COLO829 (cell line): ENCODE measurements around the gene SUCNR1.
A peak's percentile ranks its signal among the peaks of the same experiment; 100 is the strongest.
"Not testable (repeated sequence)": the region's sequence is repeated elsewhere in the genome, so short reads cannot be mapped to it uniquely, and the experiment has no call there.

ENCODE experiments used
- DNase-seq: peaks from one replicate; pipeline ENCODE4 v3.0.0; 2012; ENCODE audit warnings: low spot score

SUCNR1 gene

GRCh38 chr3:151871639-151872468 lies 1.6 kb upstream of the SUCNR1 start:
- DNase-seq, result peak; percentile 81

- DNase-seq, result not testable (repeated sequence)
These were observed 636 bp downstream of the SUCNR1 start for GRCh38 chr3:151874079-151874478.

GRCh38 chr3:151875759-151876158 lies 2.3 kb downstream of the SUCNR1 start:
- no peak for DNase-seq

GRCh38 chr3:151877269-151877668 lies 3.8 kb downstream of the SUCNR1 start:
- DNase-seq, result no peak

- DNase-seq, result no peak
These were observed 5.0 kb downstream of the SUCNR1 start for GRCh38 chr3:151878465-151878864.

- DNase-seq, result no peak
These were observed 5.6 kb downstream of the SUCNR1 start for GRCh38 chr3:151879037-151879436.

- DNase-seq, result no peak
These were observed 6.4 kb downstream of the SUCNR1 start for GRCh38 chr3:151879679-151880415.

GRCh38 chr3:151880416-151880690 lies 6.9 kb downstream of the SUCNR1 start:
- DNase-seq, result no peak

- DNase-seq, result no peak
These were observed 7.7 kb downstream of the SUCNR1 start for GRCh38 chr3:151881137-151881536.

GRCh38 chr3:151885397-151885796 lies 12.0 kb downstream of the SUCNR1 start:
- not testable (repeated sequence) for DNase-seq

GRCh38 chr3:151887450-151888211 lies 14.2 kb downstream of the SUCNR1 start:
- DNase-seq, result not testable (repeated sequence)

GRCh38 chr3:151890721-151891141 lies 17.3 kb downstream of the SUCNR1 start:
- DNase-seq, result no peak

- no peak for DNase-seq
These were observed 18.3 kb downstream of the SUCNR1 start for GRCh38 chr3:151891721-151892120.

- DNase-seq, result no peak
These were observed 20.8 kb downstream of the SUCNR1 start for GRCh38 chr3:151894219-151894618.

GRCh38 chr3:151895478-151896241 lies 22.2 kb downstream of the SUCNR1 start:
- no peak for DNase-seq

GRCh38 chr3:151896246-151897012 lies 23.0 kb downstream of the SUCNR1 start:
- DNase-seq, result no peak

- DNase-seq, result not testable (repeated sequence)
These were observed 24.7 kb downstream of the SUCNR1 start for GRCh38 chr3:151898121-151898520.

GRCh38 chr3:151898564-151899261 lies 25.3 kb downstream of the SUCNR1 start:
- DNase-seq, result not testable (repeated sequence)

GRCh38 chr3:151899996-151900395 lies 26.6 kb downstream of the SUCNR1 start:
- DNase-seq, result no peak

GRCh38 chr3:151900460-151900859 lies 27.0 kb downstream of the SUCNR1 start:
- DNase-seq, result no peak
